Adrenal gland (tissue), 12 donors: ENCODE measurements around the gene PVALEF. TPM values are rescaled to one million over a fixed set of nuclear protein-coding genes. Genes with fewer than 3 reads are reported as not detected.

Experiments used
- DNase-seq, 7 donors: peaks; one replicate each; pipeline ENCODE4 v3.0.0-alpha.2; 2019 to 2020
- H3K27ac ChIP-seq, 5 donors: fragments of 200-600 bp; sonication (generic) in 4 of 5; 1 replicate in 3 of 5; 2 replicates in 2 of 5; pipeline versions ENCODE4 v1.5.1 to v1.8.0; 2016 to 2020; ENCODE audit warnings: mild to moderate bottlenecking in 1 of 5
- H3K27me3 ChIP-seq: fragments of 200-600 bp; 2 replicates; pipeline ENCODE4 v1.8.0; 2021
- H3K36me3 ChIP-seq, 2 donors: fragments of 200-600 bp; replicated peaks in 1 of 2; 1 replicate in 1 of 2; 2 replicates in 1 of 2; pipeline versions ENCODE4 v1.5.1 to v1.8.0; 2018 to 2022
- H3K4me1 ChIP-seq, 2 donors: fragments of 200-600 bp; replicated peaks in 1 of 2; 1 replicate in 1 of 2; 2 replicates in 1 of 2; pipeline versions ENCODE4 v1.5.1 to v1.8.0; 2018 to 2021
- H3K4me3 ChIP-seq, 4 donors: fragments of 200-600 bp; sonication (generic) in 3 of 4; one replicate each; pipeline ENCODE4 v1.5.1; 2016 to 2018
- H3K9me3 ChIP-seq, 3 donors: fragments of 200-600 bp; sonication (generic) in 1 of 3; replicated peaks in 1 of 3; 1 replicate in 2 of 3; 2 replicates in 1 of 3; pipeline versions ENCODE4 v1.5.1 to v1.8.0; 2016 to 2021
- POLR2A ChIP-seq, 2 donors: fragments of 450-650 bp; IDR thresholded peaks; one replicate each; pipeline ENCODE4 v1.6.1; 2017; ENCODE audit warnings: antibody characterized with exemption in 2 of 2, mild to moderate bottlenecking in 2 of 2, moderate library complexity in 1 of 2
- WGBS, 4 donors: extraction: QIAGEN DNeasy Blood & Tissue Kit in 2 of 4; methylation state at CpG; one replicate each; pipeline versions ENCODE4 v1.1.5 to v1.1.7; 2013 to 2017; 5-methylcytosine and 5-hydroxymethylcytosine counted together
- intact Hi-C, 2 donors: fragments of 100-400 bp; cut with DNase I; formaldehyde crosslinking; loops; one replicate each; pipeline versions ENCODE4 v1.14.1 to v1.15.0; 2022 to 2023
- polyA plus RNA-seq, 3 donors: library from polyadenylated mRNA; stranded (reverse); fragments of 200-250 nt in 2 of 3; fragments of 350-450 nt in 1 of 3; fragmentation: Illumina TruSeq in 1 of 3; extraction: RNeasy Lipid Tissue Mini Kit (QIAGEN cat#74804) in 1 of 3; gene quantifications; one replicate each; pipeline ENCODE4 v1.2.3, GENCODE V29; 2013 to 2014
- total RNA-seq, 9 donors: library from RNA; depleted of rRNA in 4 of 9; stranded (reverse); fragments of >200 nt in 4 of 9; fragments of 120-200 nt in 1 of 9; fragmentation: NEBNext Ultra II Directional in 1 of 9; extraction: Animal tissue kit (Norgen Biotek cat#: 25700) in 1 of 9; gene quantifications; one replicate each; pipeline versions ENCODE4 v1.1.0 to v1.2.4, GENCODE V29; 2013 to 2023
- TF ChIP-seq, protein P1 (sequence below), 6 experiments: fragments of 450-650 bp in 4 of 6; fragments of 200-600 bp in 2 of 6; sonication (generic) in 1 of 6; IDR thresholded peaks; 1 replicate in 5 of 6; 2 replicates in 1 of 6; pipeline versions ENCODE4 v1.5.1 to v1.8.0; 2016 to 2021; ENCODE audit warnings: antibody characterized with exemption in 6 of 6, mild to moderate bottlenecking in 2 of 6, moderate library complexity in 1 of 6
- donor health status: healthy with polysubstance abuse.
- donor health status: Bipolar disorder and iron deficiency.
- donor health status: DM: yes; HTN: yes; CAD: no.
- donor health status: DM: no; HTN: no; CAD: no.
- donor health status: DM: no; HTN: no; CAD: no.
- donor health status: DM: yes; HTN: yes; CAD: no.

Gene PVALEF
- total and polyA plus RNA-seq, 12 donors = not detected

DNA sequence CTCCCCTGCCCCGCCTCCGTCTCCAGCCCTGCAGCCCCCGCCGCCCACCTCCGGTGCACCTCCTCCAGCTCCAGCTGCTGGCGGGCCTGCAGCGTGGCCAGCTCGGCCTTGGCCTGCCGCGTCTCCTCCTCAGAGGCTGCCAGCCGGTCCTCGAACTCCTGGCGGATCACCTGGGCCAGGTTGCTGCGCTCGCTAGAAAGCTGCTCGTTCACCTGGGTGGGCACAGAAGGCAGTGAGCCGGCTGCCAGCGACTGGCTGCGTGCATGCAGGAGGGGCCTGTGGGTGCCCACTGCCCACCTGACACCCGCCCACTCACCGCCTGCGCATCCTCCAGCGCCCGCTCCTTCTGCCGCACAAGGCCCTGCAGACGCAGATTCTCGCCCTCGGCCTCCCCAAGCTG, 25.3 kb downstream of the PVALEF start:
- Histone ChIP-seq H3K9me3 (no peaks in the 10 kb centered on the region), H3K27ac (no peak overlapping the region), H3K4me3 (no peak overlapping the region), H3K36me3 (no peaks in the 10 kb centered on the region), H3K4me1 (no peaks in the 10 kb centered on the region), H3K27me3 (no peaks in the 10 kb centered on the region)
- intact Hi-C loops = no loop called here
- TF ChIP-seq, protein P1, sequence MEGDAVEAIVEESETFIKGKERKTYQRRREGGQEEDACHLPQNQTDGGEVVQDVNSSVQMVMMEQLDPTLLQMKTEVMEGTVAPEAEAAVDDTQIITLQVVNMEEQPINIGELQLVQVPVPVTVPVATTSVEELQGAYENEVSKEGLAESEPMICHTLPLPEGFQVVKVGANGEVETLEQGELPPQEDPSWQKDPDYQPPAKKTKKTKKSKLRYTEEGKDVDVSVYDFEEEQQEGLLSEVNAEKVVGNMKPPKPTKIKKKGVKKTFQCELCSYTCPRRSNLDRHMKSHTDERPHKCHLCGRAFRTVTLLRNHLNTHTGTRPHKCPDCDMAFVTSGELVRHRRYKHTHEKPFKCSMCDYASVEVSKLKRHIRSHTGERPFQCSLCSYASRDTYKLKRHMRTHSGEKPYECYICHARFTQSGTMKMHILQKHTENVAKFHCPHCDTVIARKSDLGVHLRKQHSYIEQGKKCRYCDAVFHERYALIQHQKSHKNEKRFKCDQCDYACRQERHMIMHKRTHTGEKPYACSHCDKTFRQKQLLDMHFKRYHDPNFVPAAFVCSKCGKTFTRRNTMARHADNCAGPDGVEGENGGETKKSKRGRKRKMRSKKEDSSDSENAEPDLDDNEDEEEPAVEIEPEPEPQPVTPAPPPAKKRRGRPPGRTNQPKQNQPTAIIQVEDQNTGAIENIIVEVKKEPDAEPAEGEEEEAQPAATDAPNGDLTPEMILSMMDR (IDR thresholded peaks at IDR 0.05) = no peak
- TF ChIP-seq POLR2A (IDR thresholded peaks at IDR 0.05) = no peak
- no peak for DNase-seq
- 95 to 98% (median 97%) methylated on average over 11 to 28 of the region's 28 CpGs for WGBS, 4 donors

DNA sequence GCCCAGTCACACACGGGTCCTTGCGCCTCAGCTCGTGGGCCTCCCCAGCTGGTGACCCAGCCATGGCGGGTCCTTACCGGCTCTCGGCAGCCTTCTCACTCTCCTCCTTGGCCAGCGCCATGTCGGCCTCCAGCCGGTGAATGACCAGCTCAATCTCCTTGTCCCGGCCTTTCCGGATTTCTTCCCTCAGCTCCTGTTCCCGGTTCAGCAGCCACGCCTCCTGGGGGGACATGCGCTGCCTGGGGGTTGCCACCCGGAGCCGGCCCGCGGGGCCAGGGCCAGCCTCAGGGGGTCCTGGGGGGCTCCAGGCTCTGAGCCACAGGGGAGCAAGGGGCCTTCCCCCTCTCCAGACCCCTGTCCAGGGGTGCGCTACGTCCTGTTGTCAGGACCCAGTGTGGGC, 25.8 kb downstream of the PVALEF start:
- Histone ChIP-seq H3K4me1 (no peaks in the 10 kb centered on the region), H3K9me3 (no peaks in the 10 kb centered on the region), H3K36me3 (no peaks in the 10 kb centered on the region), H3K27ac (no peak overlapping the region), H3K27me3 (no peaks in the 10 kb centered on the region), H3K4me3 (no peak overlapping the region)
- 92 to 94% (median 94%) methylated on average over 6 to 20 of the region's 20 CpGs for WGBS, 4 donors
- intact Hi-C loops = no loop called here
- no peak for DNase-seq
- TF ChIP-seq POLR2A (IDR thresholded peaks at IDR 0.05) = no peak
- TF ChIP-seq, protein P1 (IDR thresholded peaks at IDR 0.05) = no peak

DNA sequence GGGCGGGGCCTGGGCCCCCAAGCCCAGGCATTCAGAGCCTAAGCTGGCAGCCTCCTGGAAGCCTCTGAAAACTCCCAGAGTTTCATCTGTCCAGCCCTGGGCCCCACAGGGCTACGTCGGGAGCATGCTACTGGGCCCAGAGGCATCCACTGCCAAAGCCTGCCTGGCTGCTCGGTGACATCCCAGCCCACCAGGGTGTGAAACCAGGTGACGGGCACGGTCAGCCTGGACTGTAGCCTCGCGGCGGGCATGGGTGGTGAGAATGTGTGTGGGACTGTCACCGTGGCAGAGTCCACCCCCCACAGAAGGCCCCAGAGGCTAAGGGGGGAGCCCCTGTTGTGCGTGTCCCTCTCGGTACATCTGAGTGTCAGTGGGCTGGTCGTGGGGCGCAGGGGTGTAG, 26.3 kb downstream of the PVALEF start:
- WGBS, 4 donors = 95 to 97% (median 95%) methylated on average over 4 to 14 of the region's 14 CpGs
- TF ChIP-seq POLR2A (IDR thresholded peaks at IDR 0.05) = no peak
- TF ChIP-seq, protein P1 (IDR thresholded peaks at IDR 0.05) = no peak
- Histone ChIP-seq H3K4me1 (no peaks in the 10 kb centered on the region), H3K9me3 (no peaks in the 10 kb centered on the region), H3K27ac (no peak overlapping the region), H3K4me3 (no peak overlapping the region), H3K36me3 (no peaks in the 10 kb centered on the region), H3K27me3 (no peaks in the 10 kb centered on the region)
- no peak for DNase-seq
- intact Hi-C loops = no loop called here

DNA sequence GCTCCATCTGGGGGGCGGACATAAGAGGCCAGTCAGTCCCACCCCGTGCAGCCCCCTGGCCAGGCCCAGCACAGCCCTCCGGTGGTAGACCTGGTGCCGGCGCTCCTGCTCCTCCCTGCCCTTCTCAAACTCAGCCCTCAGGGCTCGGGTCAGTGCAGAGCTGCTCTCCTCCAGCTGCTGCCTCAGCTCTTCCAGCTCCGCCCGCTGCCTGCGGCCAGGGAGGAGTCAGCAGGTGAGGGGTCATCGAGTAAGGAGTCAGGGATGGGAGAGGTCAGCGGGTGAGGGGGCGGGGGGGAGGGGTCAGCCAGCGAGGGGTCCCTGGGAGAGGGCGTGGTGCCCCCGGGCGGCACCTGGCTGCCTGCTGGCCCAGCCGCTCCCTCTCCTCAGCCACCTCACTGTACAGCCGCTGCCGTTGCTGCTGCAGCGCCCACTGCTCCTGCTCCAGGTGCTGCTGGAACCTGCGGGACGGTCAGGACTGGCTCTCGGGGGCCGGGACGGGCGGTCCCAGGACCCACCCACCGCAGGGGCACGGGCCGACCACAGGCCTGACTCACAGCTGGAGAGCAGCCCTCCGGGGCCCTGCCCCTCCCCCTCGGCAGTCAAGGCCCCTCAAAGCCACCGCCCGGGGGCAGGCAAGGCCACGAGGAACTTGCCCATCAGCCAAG, 27.2 kb downstream of the PVALEF start:
- TF ChIP-seq, protein P1 (IDR thresholded peaks at IDR 0.05) = no peak
- TF ChIP-seq POLR2A (IDR thresholded peaks at IDR 0.05) = no peak
- 80 to 94% (median 82%) methylated on average over 5 to 34 of the region's 34 CpGs for WGBS, 4 donors
- Histone ChIP-seq H3K27ac (no peak overlapping the region), H3K36me3 (no peaks in the 10 kb centered on the region), H3K9me3 (no peaks in the 10 kb centered on the region), H3K27me3 (no peaks in the 10 kb centered on the region), H3K4me1 (no peaks in the 10 kb centered on the region), H3K4me3 (no peak overlapping the region)
- intact Hi-C loops = no loop called here
- DNase-seq = no peak
